Measurements from ENCODE around the gene SCRT2.

SCRT2 gene

GRCh38 chr20:664576-664975 is 11.0 kb downstream of the SCRT2 start:
- Histone ChIP-seq H3K4me3 (replicated peaks; ENCODE audit: insufficient read depth, low read length) (no peak overlapping the region), H3K27ac (replicated peaks) (no peak overlapping the region), H3K27me3 (ENCODE audit: insufficient read depth, poor library complexity, severe bottlenecking) (peaks cover 26% of the 10 kb centered on the region)
- TF ChIP-seq SPI1 (IDR thresholded peaks at IDR 0.05; ENCODE audit: borderline replicate concordance, low read depth), result no peak
- no peak for TF ChIP-seq GABPA (IDR thresholded peaks at IDR 0.05; ENCODE audit: low read depth)
- no peak for TF ChIP-seq CTCF (IDR thresholded peaks at IDR 0.05; ENCODE audit: insufficient read depth, low read length)
- TF ChIP-seq POLR2AphosphoS5 (IDR thresholded peaks at IDR 0.05; ENCODE audit: low read depth), result no peak
- TF ChIP-seq, protein P1, sequence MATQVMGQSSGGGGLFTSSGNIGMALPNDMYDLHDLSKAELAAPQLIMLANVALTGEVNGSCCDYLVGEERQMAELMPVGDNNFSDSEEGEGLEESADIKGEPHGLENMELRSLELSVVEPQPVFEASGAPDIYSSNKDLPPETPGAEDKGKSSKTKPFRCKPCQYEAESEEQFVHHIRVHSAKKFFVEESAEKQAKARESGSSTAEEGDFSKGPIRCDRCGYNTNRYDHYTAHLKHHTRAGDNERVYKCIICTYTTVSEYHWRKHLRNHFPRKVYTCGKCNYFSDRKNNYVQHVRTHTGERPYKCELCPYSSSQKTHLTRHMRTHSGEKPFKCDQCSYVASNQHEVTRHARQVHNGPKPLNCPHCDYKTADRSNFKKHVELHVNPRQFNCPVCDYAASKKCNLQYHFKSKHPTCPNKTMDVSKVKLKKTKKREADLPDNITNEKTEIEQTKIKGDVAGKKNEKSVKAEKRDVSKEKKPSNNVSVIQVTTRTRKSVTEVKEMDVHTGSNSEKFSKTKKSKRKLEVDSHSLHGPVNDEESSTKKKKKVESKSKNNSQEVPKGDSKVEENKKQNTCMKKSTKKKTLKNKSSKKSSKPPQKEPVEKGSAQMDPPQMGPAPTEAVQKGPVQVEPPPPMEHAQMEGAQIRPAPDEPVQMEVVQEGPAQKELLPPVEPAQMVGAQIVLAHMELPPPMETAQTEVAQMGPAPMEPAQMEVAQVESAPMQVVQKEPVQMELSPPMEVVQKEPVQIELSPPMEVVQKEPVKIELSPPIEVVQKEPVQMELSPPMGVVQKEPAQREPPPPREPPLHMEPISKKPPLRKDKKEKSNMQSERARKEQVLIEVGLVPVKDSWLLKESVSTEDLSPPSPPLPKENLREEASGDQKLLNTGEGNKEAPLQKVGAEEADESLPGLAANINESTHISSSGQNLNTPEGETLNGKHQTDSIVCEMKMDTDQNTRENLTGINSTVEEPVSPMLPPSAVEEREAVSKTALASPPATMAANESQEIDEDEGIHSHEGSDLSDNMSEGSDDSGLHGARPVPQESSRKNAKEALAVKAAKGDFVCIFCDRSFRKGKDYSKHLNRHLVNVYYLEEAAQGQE (IDR thresholded peaks at IDR 0.05; ENCODE audit: insufficient replicate concordance, low read depth), result no peak
- no peak for DNase-seq (ENCODE audit: low read depth in 1 of 2, low spot score in 1 of 2)

DNA sequence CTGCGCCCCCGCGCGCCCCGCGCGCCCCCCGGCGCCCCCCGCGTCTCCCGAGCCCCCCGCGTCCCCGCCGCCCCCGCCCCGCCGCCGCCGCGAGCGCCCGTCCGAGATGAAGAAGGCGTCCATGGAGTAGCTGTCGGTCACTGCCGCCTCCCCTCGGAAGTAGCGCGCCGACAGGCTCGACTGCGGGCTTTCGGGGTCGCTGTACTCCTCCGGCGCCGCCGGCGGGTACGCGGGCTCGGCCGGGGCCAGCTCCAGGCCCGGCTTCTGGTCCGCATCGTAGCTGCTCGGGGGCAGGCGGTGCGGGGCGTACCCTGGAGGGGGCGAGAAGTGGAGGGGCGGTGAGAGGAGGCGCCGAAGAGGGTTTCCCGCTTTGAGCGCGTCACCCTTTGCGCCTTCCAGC is 11.5 kb downstream of the SCRT2 start:
- Histone ChIP-seq H3K27ac (replicated peaks) (no peak overlapping the region), H3K27me3 (ENCODE audit: insufficient read depth, poor library complexity, severe bottlenecking) (peaks cover 26% of the 10 kb centered on the region)
- no peak for TF ChIP-seq CTCF (IDR thresholded peaks at IDR 0.05; ENCODE audit: insufficient read depth, low read length)
- TF ChIP-seq, protein P1 (IDR thresholded peaks at IDR 0.05; ENCODE audit: insufficient replicate concordance, low read depth), result no peak
- TF ChIP-seq POLR2AphosphoS5 (IDR thresholded peaks at IDR 0.05; ENCODE audit: low read depth), result no peak
- no peak for TF ChIP-seq GABPA (IDR thresholded peaks at IDR 0.05; ENCODE audit: low read depth)
- TF ChIP-seq SPI1 (IDR thresholded peaks at IDR 0.05; ENCODE audit: borderline replicate concordance, low read depth), result no peak

DNA sequence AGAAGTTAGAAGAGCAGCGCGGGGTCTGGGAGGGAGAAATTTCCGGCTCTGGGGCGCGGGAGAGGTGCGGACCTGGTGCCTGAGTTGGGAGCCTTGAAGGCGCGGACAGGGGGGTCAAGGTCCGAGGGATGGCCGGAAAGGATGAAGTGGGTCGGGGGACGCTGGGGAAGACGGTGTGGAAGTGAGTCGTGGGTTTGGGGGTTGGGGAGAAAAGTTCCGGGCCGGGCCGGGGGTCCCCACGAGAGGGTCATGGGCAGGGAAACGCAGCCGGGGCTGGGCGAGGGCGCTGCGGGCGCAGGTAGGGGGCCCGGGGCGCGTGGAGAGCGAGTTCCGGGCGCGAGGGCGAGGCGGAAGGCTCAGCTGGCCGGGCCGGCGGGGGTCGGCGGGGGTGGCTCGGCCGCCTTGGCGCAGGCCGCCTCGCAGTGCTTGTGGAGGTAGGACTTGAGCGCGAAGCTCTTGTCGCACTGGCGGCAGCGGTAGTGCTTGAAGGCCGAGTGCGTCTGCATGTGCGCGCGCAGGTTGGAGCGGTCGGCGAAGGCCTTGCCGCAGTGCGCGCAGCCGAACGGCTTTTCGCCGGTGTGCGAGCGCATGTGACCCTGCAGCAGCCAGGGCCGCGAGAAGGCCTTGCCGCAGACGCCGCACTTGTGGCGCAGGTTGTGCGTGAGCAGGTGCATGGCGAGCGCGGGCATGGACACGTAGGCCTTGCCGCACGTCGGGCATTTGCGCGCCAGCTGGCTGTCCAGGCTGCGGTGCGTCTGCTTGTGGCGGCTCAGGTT is 12.1 kb downstream of the SCRT2 start:
- peak; percentile 44 to 49 for DNase-seq (ENCODE audit: low read depth in 1 of 2, low spot score in 1 of 2)
- Histone ChIP-seq H3K27ac (replicated peaks) (no peak overlapping the region), H3K27me3 (ENCODE audit: insufficient read depth, poor library complexity, severe bottlenecking) (peaks cover 26% of the 10 kb centered on the region), H3K4me3 (replicated peaks; ENCODE audit: insufficient read depth, low read length) (no peak overlapping the region)
- TF ChIP-seq CTCF (IDR thresholded peaks at IDR 0.05; ENCODE audit: insufficient read depth, low read length), result no peak
- TF ChIP-seq, protein P1 (IDR thresholded peaks at IDR 0.05; ENCODE audit: insufficient replicate concordance, low read depth), result no peak
- TF ChIP-seq GABPA (IDR thresholded peaks at IDR 0.05; ENCODE audit: low read depth), result no peak
- no peak for TF ChIP-seq POLR2AphosphoS5 (IDR thresholded peaks at IDR 0.05; ENCODE audit: low read depth)
- no peak for TF ChIP-seq SPI1 (IDR thresholded peaks at IDR 0.05; ENCODE audit: borderline replicate concordance, low read depth)

More for the DNA sequence above, 11.5 kb downstream of the SCRT2 start:
- DNase-seq (ENCODE audit: low read depth in 1 of 2, low spot score in 1 of 2), result no peak
- no peak overlapping the region for H3K4me3 ChIP-seq (replicated peaks; ENCODE audit: insufficient read depth, low read length)

Measured in HL-60 (cell line).